SK-N-SH treated with all-trans-retinoic acid at 6 μM for 48 hours (cell line): ENCODE results near the gene DMD.

ENCODE experiments used
- ARNTL ChIP-seq: fragments of 450-650 bp; formaldehyde crosslinking; IDR thresholded peaks from 2 replicates; pipeline ENCODE4 v1.5.0; 2020; ENCODE audit warnings: low read depth, mild to moderate bottlenecking, moderate library complexity, borderline replicate concordance
- GLIS3 ChIP-seq: fragments of 250-450 bp; sonication (Bioruptor Pico); IDR thresholded peaks from 2 replicates; pipeline ENCODE4 v1.5.0; 2020; ENCODE audit warnings: mild to moderate bottlenecking, moderate library complexity
- RARB ChIP-seq: fragments of 250-450 bp; sonication (Bioruptor Pico); IDR thresholded peaks from 2 replicates; pipeline ENCODE4 v1.8.0; 2021; ENCODE audit warnings: mild to moderate bottlenecking, moderate library complexity
- SNAI2 ChIP-seq: fragments of 250-450 bp; sonication (Bioruptor Pico); IDR thresholded peaks from 2 replicates; pipeline ENCODE4 v1.5.0; 2020; ENCODE audit warnings: mild to moderate bottlenecking, moderate library complexity
- TCF4 ChIP-seq: fragments of 250-450 bp; sonication (Bioruptor Pico); IDR thresholded peaks from 2 replicates; pipeline ENCODE4 v1.8.0; 2021; ENCODE audit warnings: mild to moderate bottlenecking, moderate library complexity, borderline replicate concordance
- ZC3H10 ChIP-seq: fragments of 250-450 bp; sonication (Bioruptor Pico); IDR thresholded peaks from 2 replicates; pipeline ENCODE4 v1.5.1; 2021; ENCODE audit warnings: mild to moderate bottlenecking, moderate library complexity
- ZFP3 ChIP-seq: fragments of 250-450 bp; sonication (Bioruptor Pico); IDR thresholded peaks from 2 replicates; pipeline ENCODE4 v1.5.0; 2020; ENCODE audit warnings: mild to moderate bottlenecking, moderate library complexity
- ZFP30 ChIP-seq: fragments of 450-650 bp; formaldehyde crosslinking; IDR thresholded peaks from 2 replicates; pipeline ENCODE4 v1.5.0; 2022; ENCODE audit warnings: mild to moderate bottlenecking, moderate library complexity
- ZNF8 ChIP-seq: fragments of 450-650 bp; formaldehyde crosslinking; IDR thresholded peaks from 2 replicates; pipeline ENCODE4 v1.5.0; 2020; ENCODE audit warnings: mild to moderate bottlenecking, moderate library complexity
- TF ChIP-seq, protein P1 (sequence below): fragments of 250-450 bp; sonication (Bioruptor Pico); IDR thresholded peaks from 2 replicates; pipeline ENCODE4 v1.8.0; 2020; ENCODE audit warnings: mild to moderate bottlenecking, moderate library complexity, borderline replicate concordance
- TF ChIP-seq, protein P2 (sequence below): fragments of 250-450 bp; sonication (Bioruptor Pico); IDR thresholded peaks from 2 replicates; pipeline ENCODE4 v1.8.0; 2021; ENCODE audit warnings: low read depth, mild to moderate bottlenecking, moderate library complexity, borderline replicate concordance

DNA sequence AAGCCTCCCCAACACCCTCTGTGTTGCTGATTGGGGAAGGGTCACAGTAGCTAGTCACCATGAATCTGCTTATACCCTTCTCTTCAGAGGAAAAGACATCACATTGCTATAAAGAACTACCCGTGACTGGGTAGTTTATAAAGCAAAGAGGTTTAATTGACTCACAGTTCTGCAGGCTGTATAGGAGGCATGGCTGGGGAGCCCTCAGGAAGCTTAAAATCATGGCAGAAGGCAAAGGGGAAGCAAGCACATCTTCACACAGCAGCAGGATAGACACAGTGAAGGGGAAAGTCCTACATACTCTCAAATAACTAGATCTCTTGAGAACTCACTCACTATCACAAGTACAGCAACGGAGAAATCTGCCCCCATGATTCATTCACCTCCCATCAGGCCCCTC is 1910.1 kb downstream of the DMD start:
- no peak for TF ChIP-seq ZC3H10 (CRISPR knock-in tag)
- no peak for TF ChIP-seq TCF4 (CRISPR knock-in tag)
- TF ChIP-seq ARNTL (CRISPR knock-in tag): no peak
- no peak for TF ChIP-seq ZNF8 (CRISPR knock-in tag)
- no peak for TF ChIP-seq GLIS3 (CRISPR knock-in tag)
- TF ChIP-seq, protein P1, sequence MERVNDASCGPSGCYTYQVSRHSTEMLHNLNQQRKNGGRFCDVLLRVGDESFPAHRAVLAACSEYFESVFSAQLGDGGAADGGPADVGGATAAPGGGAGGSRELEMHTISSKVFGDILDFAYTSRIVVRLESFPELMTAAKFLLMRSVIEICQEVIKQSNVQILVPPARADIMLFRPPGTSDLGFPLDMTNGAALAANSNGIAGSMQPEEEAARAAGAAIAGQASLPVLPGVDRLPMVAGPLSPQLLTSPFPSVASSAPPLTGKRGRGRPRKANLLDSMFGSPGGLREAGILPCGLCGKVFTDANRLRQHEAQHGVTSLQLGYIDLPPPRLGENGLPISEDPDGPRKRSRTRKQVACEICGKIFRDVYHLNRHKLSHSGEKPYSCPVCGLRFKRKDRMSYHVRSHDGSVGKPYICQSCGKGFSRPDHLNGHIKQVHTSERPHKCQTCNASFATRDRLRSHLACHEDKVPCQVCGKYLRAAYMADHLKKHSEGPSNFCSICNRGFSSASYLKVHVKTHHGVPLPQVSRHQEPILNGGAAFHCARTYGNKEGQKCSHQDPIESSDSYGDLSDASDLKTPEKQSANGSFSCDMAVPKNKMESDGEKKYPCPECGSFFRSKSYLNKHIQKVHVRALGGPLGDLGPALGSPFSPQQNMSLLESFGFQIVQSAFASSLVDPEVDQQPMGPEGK (CRISPR knock-in tag): no peak
- TF ChIP-seq ZFP3 (CRISPR knock-in tag): no peak
- no peak for TF ChIP-seq ZFP30 (CRISPR knock-in tag)
- TF ChIP-seq, protein P2, sequence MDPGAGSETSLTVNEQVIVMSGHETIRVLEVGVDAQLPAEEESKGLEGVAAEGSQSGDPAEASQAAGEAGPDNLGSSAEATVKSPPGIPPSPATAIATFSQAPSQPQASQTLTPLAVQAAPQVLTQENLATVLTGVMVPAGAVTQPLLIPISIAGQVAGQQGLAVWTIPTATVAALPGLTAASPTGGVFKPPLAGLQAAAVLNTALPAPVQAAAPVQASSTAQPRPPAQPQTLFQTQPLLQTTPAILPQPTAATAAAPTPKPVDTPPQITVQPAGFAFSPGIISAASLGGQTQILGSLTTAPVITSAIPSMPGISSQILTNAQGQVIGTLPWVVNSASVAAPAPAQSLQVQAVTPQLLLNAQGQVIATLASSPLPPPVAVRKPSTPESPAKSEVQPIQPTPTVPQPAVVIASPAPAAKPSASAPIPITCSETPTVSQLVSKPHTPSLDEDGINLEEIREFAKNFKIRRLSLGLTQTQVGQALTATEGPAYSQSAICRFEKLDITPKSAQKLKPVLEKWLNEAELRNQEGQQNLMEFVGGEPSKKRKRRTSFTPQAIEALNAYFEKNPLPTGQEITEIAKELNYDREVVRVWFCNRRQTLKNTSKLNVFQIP (CRISPR knock-in tag): no peak
- TF ChIP-seq RARB (CRISPR knock-in tag): no peak
- no peak for TF ChIP-seq SNAI2 (CRISPR knock-in tag)
